ENCODE results near the gene LMX1A.

Gene LMX1A

DNA sequence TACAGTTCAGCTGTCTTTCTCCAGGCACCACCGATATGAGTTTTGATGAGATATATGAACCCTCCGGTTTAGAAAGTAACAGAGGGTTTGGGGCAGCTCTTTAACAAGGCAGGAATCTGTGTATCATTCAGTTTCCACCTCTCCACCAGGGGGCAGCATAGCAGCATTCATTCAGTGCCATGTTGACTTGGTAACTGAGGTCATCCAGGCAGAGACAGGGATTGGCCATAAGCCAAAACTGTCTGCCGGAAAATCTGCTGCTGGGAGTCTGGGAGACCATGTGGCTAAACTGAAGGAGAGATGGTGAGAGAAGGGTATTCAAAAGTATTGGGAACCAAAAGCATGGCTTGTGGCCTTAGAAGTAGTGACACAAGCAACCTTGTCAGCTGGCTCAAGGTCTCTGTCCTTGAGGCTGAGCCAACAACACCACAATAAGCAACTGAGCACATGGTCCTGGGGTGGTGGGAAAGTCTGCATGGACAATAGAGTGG is 98.5 kb downstream of the LMX1A start:
- peak; percentile 4 to 5 for DNase-seq

DNA sequence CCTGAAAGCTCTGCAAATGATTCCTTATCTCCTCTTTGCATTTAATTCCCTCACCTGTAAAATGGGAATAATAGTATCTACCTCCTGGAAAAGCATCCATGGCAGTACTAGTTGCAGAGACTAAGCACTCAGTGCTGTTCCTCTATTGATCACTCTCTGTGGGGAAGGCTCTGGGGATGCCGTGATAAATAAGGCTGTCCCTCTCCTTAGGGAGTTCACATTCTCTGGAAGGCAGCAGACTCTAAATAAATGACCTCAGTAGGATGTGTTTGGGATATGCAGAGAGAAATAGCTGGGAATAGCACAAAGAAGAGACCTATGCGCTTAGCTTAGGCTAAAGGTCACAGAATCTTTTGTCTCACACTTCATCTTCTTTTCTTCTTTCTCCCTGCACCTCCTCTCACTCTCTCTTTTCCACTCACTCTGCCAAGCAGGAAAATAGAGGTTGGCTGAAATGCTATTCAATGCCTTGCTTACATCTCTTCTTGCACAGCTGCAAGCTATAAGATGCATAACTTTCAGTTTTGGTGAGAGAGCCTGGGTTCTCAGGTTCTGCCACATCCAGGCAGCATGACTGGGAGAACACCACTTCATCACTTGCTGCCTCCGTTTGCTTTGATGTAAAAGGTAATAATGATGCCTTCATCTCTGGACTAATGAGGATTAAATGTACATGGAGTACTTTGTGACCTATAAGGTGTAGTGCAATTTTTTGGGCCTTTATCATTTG is 101.5 kb downstream of the LMX1A start:
- DNase-seq = no peak

DNA sequence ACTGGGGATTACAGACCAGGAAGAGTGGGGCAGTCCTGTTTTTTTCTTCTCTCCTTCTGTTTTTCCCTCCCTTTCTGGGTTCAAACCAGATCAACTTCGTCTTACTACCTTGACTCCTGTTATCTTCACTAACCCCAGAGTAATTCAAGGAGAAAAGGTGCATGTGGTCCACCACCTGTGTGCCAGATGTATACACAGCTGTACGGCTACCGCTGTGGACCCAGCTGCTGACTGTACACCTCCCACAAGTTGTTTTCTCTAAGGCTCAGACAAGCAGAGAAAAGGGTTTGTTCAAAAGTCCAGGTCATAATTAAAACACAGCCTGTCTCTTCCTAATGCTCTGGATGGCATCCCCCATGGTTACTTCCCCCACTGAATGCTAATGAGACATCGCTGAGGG is 102.1 kb downstream of the LMX1A start:
- DNase-seq = no peak

DNA sequence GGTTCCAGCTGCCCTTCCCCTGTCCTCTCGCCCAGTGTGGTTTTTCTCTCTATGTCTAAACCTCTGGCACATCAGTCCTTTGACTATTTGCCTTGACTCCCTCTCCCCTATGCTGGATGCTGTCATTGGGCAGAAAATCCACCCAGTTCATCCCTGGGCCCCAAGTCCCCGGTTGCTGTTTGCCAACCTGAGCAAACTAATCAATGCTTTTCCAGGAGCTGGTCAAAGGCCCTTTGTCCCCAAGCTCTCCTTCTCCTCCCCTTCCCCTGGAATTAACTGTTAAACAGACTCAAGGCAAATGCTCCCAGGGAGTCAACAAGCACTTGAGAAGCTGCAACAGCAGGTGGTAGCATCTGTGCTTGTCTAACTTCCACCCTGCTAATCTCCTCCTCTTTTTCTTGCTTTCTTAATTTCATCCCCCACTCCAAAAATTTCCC is 102.7 kb downstream of the LMX1A start:
- DNase-seq = no peak

DNA sequence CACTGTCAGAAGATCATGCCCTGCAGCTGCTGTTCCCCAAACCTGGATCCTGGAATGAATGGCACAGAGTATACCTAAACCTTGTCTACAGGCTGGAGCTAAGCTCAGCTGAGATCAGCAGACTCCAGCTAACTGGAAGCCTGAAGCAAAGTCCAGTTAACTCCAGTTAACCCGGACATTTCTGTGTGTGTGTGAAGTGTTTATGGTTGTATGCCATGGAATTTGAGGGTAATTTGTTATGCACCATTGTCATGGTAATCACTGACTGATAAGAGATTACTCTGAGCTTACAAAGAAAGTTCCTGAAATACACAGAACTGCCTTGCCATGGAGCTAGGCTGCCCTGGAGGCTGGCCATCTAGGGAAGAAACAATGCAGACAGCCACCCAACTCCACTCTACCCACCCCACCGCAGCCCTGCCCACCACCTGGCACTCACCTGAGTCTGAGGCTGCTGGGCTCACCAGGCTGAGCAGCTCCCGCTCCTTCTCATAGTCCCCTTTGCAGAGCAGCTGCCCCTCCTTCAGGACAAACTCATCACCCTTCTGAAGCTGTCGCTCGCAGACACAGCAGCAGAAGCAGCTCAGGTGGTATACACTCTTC is 107.4 kb downstream of the LMX1A start:
- DNase-seq = no peak

DNA sequence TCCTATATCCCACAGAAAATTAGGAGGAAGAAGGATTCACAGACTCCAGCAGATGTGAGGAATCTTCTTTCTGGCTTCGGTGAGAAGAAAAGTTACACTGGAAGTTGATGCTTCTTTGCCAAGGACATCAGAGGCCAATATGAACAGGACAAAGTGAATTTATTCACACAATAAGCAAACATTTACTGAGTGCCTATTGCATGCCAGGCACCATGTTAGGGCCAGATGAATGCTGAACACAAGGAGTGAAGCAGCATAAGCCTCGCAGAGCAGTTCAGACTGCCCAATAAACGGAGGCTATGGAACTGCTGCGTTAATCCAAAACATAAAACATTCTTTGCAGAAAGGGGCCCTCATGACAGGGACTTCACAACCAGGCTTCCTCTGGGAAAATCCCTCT is 114.6 kb downstream of the LMX1A start:
- no peak for DNase-seq

DNA sequence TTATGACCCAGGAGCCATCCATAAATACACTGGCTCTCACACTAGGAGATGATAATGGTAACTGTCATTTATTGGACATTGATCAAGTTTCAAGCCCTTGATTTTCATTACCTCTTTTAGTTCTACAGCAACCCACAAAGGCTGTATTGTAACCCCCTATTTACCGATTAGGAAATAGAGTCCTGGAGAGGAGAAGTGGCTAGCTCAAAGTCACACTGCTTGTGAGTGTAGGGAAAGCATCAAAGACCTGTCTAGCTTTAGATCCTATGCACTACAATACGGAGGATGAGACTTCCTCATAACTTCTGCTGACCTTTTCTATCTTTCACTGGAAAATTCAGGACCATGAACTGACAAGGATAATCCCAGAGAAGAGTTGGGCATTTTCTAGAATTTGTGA is 115.2 kb downstream of the LMX1A start:
- no peak for DNase-seq

DNA sequence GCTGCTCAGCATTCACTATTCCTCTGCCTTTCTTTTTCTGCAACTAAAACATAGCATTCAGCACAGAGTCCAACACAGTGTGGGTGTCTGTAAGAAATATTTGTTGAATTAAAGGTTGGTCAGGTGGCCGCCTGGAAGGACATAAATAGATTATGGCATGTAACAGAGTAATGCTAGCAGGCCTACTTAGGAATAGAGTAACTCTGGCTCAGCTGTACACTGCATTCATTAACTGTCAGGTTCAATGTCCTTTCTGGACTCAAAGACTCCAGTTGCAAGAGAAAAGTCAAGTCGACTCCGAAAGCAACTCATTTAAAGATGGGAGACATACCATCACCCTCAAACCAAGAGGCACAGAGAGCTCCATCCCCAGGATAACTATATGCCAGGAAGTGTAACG is 116.0 kb downstream of the LMX1A start:
- no peak for DNase-seq

DNA sequence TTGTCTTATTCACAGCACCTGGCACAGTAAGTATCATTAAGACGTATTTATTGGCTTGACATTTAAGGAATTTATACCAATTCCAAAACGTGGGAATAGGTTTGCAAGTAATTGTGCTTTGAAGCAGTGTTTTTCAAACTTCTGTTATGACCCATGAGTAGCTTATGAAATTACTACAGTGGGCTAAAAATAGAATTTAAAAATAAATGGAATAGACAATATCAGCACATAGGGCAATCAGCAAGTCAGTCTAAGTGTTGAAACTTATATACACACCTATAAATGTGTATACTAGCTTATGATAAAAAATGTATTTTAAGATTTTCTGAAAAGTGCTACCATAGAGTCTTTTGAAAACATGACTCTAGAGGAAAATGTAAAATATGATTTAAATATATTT is 116.6 kb downstream of the LMX1A start:
- DNase-seq = no peak

DNA sequence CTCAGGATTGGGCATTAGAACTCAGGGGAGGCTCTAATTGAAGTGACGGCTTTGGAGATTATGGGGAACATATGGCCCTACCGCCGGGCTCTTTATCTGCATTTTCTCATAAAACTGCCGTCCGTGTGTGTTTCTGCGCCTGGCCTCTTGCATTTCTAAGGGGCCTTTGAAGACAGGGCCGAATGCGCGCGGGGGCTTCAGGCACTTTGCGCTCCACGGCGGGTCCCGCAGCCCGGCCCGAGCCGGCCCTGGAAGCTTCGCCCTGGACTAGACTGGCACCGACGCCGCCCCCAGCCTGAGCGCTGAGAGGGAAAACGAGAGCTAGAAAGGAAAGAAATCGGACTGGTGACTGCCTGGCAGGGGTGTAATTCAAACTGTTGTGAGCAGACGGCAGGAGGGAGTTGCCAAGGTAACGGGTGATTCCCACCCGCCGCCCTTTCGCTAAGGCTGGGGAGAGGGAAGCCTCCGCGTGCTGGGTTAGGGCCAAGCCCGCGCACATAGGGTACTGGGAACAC is 120.7 kb downstream of the LMX1A start:
- no peak for DNase-seq

DNA sequence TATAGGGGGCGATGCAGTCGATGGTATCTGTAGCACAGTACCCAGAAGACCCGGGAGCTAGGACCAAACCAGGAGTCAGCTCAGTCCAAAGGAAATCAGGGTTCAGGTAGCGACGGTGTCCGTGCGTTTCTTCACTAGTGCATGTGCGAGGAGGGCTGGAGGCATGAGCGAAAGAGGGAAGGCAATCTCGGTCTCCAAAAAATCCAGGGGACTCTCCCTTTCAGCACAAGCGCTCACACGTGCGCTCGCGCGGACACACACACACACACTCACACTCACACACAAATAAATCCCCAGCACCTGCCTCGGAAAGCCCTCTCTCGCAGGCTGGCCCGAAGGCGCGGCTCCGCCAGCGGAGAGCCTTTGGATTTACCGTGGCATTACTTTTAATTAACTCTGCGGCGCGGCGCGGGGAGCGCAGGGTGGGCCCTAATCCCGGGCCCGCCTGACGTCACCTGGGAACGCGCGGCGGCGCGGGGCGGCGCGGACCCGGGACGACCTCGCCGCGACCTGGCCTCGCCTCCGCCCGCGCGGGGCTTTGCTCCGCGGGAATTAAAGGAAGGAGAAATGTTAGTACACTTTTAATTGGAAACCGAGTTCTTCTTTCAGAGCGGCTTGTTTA is 121.2 kb downstream of the LMX1A start:
- DNase-seq = no peak

DNA sequence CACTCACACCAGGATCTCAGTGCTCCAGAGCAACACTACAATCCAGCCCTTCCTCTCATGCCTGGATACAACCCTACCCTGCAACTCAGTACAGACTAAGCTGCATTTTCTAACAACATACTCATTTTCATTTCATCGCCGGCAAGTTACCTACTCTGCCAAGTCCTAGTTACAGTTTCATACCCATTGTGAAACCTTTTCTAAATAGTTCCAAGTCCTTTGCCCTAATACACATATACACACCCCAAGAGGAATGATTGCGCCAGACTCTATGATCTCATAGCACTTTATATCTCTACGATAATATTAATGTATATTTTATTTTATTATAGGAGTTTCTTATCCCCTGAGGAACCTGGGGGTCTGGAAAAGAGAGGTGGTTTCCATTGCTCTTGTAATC is 122.4 kb downstream of the LMX1A start:
- no peak for DNase-seq

DNA sequence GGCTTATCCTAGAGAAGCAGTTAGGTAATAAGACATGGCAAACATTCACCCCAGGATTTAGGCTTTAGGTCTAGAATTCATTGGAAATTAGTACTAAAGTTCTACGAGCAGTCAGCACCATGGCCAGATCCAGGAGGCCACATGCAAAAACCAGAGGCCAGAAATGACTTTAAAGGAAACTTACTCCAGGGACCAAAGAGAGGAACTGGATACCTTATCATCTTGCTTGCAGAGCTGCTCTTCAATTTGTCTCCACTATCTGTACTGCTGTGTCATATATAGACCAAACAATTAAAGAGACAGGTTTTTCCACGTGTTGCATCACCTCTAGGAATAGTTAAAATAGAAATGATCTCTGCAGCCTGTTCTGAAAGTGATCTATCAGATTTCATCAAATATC is 127.8 kb downstream of the LMX1A start:
- no peak for DNase-seq

DNA sequence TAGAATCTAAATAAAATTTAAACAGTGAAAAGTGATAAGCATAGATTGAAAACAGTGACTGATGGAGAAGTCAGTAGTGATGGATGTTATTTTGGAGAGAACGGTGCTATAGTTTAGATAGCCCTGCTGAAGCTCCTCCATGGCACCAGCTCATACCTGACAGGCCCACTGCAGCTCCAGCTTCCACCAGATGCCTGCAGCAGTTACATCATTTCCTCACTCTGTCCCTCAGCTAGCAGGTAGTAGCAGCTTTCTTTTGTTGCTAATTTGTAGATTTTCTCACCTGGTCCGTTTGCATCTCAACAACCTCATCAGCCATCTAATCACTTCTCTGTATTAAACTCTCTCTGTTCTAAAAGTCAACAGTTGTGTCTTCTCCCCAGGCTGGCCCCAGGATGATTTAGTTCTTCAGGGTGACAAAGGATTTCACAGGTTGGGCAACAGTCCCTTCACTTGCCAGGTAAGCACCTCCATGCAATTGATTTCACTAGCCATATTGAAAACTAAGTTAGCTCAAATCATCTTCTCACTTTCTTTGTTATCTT is 128.3 kb downstream of the LMX1A start:
- DNase-seq = no peak

DNA sequence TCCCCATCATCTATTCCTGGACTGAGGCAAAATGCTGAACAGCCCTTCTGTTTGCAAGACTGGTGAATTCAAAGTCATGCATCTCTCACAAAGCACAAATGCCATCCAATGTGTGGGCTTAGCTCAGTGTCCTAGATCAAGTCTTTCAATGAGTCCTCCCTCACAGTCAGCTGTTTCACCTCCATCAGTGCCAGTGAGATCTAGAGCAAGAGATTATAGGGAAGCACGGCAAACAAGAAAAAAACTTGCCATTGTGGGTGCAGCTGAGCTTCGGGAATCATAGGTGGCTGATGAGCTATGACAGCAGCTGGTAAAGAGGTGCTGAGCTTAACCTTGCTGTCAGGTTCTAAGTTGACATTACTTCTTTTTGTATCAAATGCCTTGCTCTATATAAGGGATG is 130.2 kb downstream of the LMX1A start:
- DNase-seq = no peak

DNA sequence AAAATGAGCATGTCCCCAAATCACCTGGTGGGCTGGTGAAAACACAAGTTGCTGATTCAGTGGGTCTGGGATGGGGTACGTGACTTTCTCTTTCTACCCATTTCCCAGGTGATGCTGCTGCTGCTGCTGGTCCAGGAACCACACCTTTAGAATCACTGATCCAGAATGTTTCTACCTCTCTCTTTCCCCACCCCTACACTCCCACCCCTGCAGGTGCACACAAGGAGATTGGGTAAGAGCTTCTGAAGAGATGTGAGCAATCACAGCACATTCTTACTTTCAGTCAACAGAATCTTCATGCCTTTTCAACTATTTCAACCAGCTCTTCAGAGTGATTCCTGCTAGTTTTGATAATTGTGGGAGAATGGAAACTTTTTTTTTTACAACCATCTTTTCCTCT is 130.9 kb downstream of the LMX1A start:
- DNase-seq = no peak

DNA sequence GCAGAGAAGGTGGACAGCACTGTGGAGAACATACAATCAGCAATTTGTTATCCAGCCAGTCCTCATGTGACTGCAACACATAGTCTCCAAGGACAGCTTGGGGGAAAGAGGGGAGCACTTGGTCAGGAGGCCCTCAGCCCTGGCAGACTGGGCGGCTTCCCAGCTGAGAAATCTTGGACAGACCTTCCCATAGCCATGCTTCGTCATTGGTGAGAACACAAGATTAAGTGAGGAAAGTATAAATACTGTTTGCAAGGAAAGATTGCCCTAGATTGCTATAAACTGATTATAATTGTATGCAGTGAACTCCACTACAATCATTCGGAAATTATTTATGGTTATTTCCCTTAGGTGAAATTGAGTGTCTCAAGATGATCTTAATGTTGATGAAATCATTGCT is 131.5 kb downstream of the LMX1A start:
- no peak for DNase-seq

DNA sequence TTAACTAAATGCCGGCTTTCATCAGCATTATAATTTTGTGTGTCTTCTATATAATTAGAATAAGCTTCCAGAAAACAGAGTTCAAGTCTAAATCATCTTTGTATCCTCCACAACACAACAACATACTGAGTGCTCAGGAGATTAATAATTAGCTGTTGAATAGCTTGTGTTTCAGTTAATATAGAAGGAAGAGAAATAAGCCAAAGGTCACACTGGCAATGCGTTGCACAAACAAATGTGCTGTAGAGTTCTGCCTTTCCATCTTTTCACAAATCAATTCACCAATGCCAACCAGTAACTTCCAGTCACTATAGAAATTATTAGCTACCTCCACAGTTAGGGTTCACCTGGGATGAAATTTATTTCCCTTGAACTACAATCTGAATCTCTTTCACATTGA is 132.0 kb downstream of the LMX1A start:
- no peak for DNase-seq

DNA sequence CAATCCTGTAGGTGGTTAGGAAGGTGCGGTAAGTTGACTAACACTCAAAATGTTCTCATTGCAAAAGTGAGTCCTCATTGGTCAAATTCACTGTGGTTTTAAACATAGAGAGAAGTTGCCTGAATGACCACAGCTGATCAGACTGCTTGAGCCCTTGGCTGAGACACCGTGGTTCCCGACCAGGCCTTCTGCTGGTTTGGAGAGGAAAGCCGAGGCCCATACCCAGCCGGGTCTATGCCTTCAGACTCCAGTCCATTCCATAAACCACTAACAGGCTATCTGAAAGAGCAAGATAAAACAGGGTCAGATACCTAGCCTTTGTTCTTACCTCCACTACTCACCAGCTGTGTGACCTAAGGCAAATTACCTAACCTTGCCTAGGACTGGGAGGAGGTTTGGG is 133.9 kb downstream of the LMX1A start:
- DNase-seq = no peak

DNA sequence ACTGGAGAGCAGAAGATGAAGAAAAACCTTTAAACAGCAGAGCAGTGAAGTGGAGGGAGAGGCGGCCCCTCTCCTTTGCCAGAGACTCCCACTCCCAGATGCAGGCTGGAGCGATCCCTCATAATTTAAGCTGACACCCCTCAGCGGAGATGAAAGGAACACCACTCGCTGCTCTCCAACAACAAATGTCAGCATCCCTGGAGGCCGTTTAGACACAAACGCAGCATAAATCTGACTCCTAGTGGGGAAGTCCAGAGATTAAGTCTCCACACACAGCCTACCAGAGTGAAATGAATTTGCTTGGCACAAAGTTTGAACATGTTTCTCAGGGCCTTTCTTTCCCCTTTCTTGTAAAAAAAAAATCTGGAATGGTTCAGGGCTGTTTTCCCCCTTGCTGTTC is 137.8 kb downstream of the LMX1A start:
- DNase-seq = no peak

DNA sequence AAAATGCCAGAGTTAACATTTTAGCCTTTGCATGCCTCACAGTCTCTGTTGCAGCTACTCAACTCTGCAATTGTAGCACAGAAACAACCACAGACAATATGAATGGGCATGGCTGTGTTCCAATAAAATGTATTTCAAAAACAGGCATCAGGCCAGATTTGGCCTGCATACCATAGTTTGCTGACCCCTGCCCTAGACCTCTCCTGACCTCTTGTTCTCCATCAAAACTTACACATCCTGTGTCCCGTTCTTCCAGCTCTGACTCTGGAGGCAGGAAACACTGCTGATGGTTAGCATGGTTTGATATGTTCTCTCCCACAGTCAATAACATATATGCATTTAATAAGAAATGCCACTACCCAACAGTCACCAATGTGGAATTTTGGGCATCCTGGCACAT is 138.6 kb downstream of the LMX1A start:
- DNase-seq = no peak

DNA sequence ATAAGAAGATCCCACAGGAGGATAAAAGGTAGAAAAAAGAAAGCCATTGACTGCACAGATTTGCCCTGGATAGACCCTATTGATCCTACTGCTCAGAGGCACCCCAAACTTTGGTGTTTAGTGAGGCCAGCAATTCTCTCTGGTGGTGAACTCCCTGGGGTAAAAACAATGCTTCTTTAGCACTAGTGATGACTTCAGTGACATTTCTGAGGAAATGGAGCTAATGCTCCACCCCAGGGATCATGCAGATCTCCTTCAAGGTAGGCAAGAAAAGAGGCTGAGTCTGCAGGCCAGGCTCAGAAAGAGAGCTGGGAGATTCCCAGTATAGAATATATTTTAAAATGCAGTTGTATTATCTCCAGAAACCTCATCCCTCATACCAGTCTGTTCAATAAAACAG is 140.3 kb downstream of the LMX1A start:
- no peak for DNase-seq

DNA sequence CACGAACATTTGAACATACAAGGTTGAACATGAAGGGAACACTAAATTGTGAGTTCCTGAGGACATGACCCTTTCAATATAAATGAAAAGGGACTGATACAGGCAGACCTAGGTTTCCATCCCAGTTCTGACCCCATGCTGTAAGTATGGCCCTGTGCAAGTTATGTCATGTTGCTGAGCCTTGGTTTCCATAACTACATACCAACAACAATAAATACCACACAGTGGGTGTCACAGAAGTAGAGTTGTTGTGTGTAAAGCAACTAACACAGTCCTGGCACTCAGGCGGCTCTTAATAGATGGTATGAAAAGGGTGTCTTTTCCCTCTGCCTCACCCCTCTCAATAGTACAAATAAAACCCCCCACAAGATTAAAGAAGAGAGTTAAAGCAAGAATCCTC is 140.8 kb downstream of the LMX1A start:
- DNase-seq = no peak

DNA sequence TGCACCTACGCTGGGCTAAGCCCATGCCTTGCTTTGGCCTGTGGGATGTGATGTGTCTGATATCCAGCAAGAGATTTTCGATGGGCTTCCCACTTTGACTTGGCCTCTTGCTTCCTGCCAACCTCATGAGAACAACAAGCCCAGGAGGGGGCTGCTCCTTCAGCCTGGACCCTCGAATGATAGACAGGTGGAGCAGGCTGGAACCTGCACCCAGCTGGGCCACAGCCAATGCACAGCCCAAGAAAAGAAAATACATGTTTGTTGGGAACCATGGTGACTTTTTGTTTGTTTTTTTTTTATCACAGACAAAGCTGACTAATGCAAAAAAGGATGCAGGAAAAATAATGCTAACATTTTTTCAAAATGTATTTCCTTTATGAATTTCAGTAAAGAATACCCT is 144.3 kb downstream of the LMX1A start:
- DNase-seq = no peak

All from CD4-positive, alpha-beta T cell treated with Interleukin-1 beta for 1 hour (primary cell).